Left ventricle myocardium inferior (tissue), 1 donor: ENCODE measurements around the gene MGLL. TPM values are rescaled to one million over a fixed set of nuclear protein-coding genes. Genes with fewer than 3 reads are reported as not detected.
A peak's percentile ranks its signal among the peaks of the same experiment; 100 is the strongest.

Experiments used
- DNase-seq: peaks from one replicate; pipeline ENCODE4 v3.0.0-alpha.2; 2020
- H3K27ac ChIP-seq: fragments of 200-600 bp; replicated peaks from 2 replicates; pipeline ENCODE4 v1.8.0; 2021
- H3K27me3 ChIP-seq: fragments of 200-600 bp; 2 replicates; pipeline ENCODE4 v1.8.0; 2021; ENCODE audit warnings: low read depth
- H3K36me3 ChIP-seq: fragments of 200-600 bp; 2 replicates; pipeline ENCODE4 v1.8.0; 2021
- H3K4me1 ChIP-seq: fragments of 200-600 bp; 2 replicates; pipeline ENCODE4 v1.8.0; 2021
- H3K4me3 ChIP-seq: fragments of 200-600 bp; 2 replicates; pipeline ENCODE4 v1.8.0; 2021; ENCODE audit warnings: mild to moderate bottlenecking, moderate library complexity
- H3K9me3 ChIP-seq: fragments of 200-600 bp; replicated peaks from 2 replicates; pipeline ENCODE4 v1.8.0; 2021
- intact Hi-C: fragments of 100-400 bp; cut with micrococcal nuclease; formaldehyde crosslinking; loops from one replicate; pipeline ENCODE4 v1.11.0; 2022
- total RNA-seq: library from RNA; stranded (reverse); fragmentation: NEBNext Ultra II Directional; extraction: Animal tissue kit (Norgen Biotek cat#: 25700); gene quantifications from one replicate; pipeline ENCODE4 v1.2.1, GENCODE V29; 2021
- TF ChIP-seq, protein P1 (sequence below): fragments of 200-600 bp; IDR thresholded peaks from 2 replicates; pipeline ENCODE4 v1.8.0; 2021; ENCODE audit warnings: antibody characterized with exemption, mild to moderate bottlenecking, borderline replicate concordance
- donor health status: DM: no; HTN: yes; CAD: no; lungs with severe emphysema.

MGLL gene
- total RNA-seq, 1 donor from 2014 or later, result 67.0 TPM

GRCh38 chr3:127783642-127784160, 38.6 kb downstream of the MGLL start:
- H3K4me1 ChIP-seq, result peaks cover 97% of the 10 kb centered on the region
- H3K4me3 ChIP-seq, result no peak overlapping the region
- intact Hi-C loops, result no loop called here
- no peaks in the 10 kb centered on the region for H3K9me3 ChIP-seq
- peaks cover 19% of the 10 kb centered on the region for H3K36me3 ChIP-seq
- H3K27ac ChIP-seq, result peak overlapping the region; percentile 64
- no peaks in the 10 kb centered on the region for H3K27me3 ChIP-seq
- no peak for DNase-seq
- TF ChIP-seq, protein P1, sequence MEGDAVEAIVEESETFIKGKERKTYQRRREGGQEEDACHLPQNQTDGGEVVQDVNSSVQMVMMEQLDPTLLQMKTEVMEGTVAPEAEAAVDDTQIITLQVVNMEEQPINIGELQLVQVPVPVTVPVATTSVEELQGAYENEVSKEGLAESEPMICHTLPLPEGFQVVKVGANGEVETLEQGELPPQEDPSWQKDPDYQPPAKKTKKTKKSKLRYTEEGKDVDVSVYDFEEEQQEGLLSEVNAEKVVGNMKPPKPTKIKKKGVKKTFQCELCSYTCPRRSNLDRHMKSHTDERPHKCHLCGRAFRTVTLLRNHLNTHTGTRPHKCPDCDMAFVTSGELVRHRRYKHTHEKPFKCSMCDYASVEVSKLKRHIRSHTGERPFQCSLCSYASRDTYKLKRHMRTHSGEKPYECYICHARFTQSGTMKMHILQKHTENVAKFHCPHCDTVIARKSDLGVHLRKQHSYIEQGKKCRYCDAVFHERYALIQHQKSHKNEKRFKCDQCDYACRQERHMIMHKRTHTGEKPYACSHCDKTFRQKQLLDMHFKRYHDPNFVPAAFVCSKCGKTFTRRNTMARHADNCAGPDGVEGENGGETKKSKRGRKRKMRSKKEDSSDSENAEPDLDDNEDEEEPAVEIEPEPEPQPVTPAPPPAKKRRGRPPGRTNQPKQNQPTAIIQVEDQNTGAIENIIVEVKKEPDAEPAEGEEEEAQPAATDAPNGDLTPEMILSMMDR, result no peak

DNA sequence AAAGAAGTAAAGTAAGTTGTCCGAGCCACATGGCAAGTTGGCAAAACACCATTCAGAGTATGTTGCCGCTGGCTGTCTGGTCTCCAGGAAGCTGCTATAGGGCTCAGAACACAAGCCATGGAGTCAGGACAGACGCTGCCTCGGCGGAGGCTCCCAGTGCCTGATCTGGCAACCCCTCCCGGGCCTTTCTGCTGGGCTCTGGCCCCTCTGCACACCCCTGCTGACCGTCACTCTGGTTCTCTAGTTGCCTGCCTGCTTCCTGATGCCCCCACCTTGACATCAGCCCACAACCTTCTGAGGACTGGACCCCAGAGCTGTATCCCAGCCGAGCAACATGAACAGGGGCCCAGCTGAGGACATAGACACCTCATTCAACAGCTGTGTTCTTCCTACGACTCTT, 39.1 kb downstream of the MGLL start:
- DNase-seq, result no peak
- H3K4me1 ChIP-seq, result peaks cover 93% of the 10 kb centered on the region

DNA sequence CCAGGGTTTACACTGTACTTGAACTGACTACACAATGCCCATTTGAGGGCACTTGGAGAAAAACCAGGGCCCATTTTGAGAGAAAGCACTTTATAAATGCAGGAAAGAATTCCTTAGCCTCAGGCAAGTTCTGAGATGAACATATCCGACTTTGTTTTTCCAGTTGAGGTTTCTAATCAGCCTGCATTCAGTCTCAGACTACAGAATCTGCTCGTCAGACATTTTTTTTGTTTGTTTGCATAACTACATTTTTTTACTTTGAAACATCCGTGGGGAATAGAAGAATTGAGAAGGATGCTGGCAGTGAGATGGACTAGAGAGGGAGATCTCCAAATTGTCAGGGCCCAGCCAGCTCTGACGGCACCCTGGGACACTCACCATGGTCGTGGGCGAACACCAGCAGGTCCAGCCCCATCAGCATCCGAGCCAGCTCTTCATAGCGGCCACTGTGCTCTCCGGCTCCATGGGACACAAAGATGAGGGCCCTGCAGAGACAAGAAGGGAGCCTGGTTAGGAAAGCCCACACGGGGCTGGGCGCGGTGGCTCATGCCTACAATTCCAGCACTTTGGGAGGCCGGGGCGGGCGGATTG, 40.8 kb downstream of the MGLL start:
- Histone ChIP-seq H3K27ac (peak overlapping the region; percentile 64), H3K36me3 (peaks cover 31% of the 10 kb centered on the region), H3K9me3 (peaks cover 6% of the 10 kb centered on the region), H3K27me3 (no peaks in the 10 kb centered on the region), H3K4me1 (peaks cover 93% of the 10 kb centered on the region), H3K4me3 (no peak overlapping the region)
- TF ChIP-seq, protein P1, result no peak
- intact Hi-C loops, result no loop called here
- peak; percentile 49 for DNase-seq

More for the DNA sequence above, 39.1 kb downstream of the MGLL start:
- Histone ChIP-seq H3K27me3 (no peaks in the 10 kb centered on the region), H3K36me3 (peaks cover 21% of the 10 kb centered on the region), H3K9me3 (no peaks in the 10 kb centered on the region), H3K4me3 (no peak overlapping the region), H3K27ac (peak overlapping the region; percentile 64)
- TF ChIP-seq, protein P1, result no peak
- intact Hi-C loops, result no loop called here

GRCh38 chr3:127780536-127781400, 41.5 kb downstream of the MGLL start:
- no peak for DNase-seq
- H3K4me3 ChIP-seq, result no peak overlapping the region
- TF ChIP-seq, protein P1, result no peak
- peaks cover 31% of the 10 kb centered on the region for H3K36me3 ChIP-seq
- H3K9me3 ChIP-seq, result peaks cover 6% of the 10 kb centered on the region
- no peaks in the 10 kb centered on the region for H3K27me3 ChIP-seq
- intact Hi-C loops, result no loop called here
- peaks cover 93% of the 10 kb centered on the region for H3K4me1 ChIP-seq
- H3K27ac ChIP-seq, result peak overlapping the region; percentile 64

DNA sequence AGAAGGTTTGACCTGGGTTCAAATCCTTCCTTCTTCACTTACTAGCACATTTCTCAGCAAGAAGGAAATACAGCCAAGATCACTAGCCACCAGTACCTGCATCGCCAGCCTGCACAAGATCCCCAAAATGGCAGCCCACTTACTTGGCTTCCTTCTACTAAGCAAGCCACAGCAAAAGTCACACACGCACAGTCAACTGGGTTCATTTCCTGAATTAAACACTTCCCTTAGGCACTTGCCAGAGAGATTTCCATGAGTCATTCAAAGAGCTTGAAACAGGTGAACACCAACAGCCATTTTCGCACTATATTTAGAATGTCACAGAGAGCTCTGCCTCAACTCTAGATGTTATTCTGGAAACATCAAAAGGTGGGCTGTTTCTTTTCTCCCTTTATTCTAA, 42.6 kb downstream of the MGLL start:
- DNase-seq, result no peak
- Histone ChIP-seq H3K4me1 (peaks cover 93% of the 10 kb centered on the region), H3K9me3 (peaks cover 6% of the 10 kb centered on the region), H3K27me3 (no peaks in the 10 kb centered on the region), H3K27ac (peak overlapping the region; percentile 64), H3K4me3 (no peak overlapping the region), H3K36me3 (peaks cover 31% of the 10 kb centered on the region)
- intact Hi-C loops, result no loop called here
- TF ChIP-seq, protein P1, result no peak
